Measurements from ENCODE around the gene CLRN3.

The CLRN3 gene

GRCh38 chr10:127872871-127873600 is 19.7 kb downstream of the CLRN3 start:
- Histone ChIP-seq H3K9me3 (replicated peaks in 1 of 11) (peaks cover 10 to 19% (median 16%) of the 10 kb centered on the region in 11 experiments; a peak in 21 of 22 replicates), H3K4me1 (peaks cover 33 to 52% (median 37%) of the 10 kb centered on the region in 10 experiments), H3K4me3 (no peak overlapping the region), H3K9ac (peak overlapping the region in 2 of 11 experiments; percentile 25 to 42; a peak in 2 of 22 replicates), H4K20me1 (no peaks in the 10 kb centered on the region), H3K4me2 (peak overlapping the region; percentile 64 to 88 (median 76); a peak in 21 of 22 replicates), H3K27me3 (no peaks in the 10 kb centered on the region), H3K27ac (peak overlapping the region in 3 of 11 experiments; percentile 13 to 67 (median 57); a peak in 4 of 22 replicates), H3K36me3 (no peaks in the 10 kb centered on the region)
- TF ChIP-seq Cebpa-rat (IDR thresholded peaks at IDR 0.05): no peak

GRCh38 chr10:127872011-127872761 is 20.6 kb downstream of the CLRN3 start:
- Histone ChIP-seq H3K9me3 (replicated peaks in 1 of 11) (peaks cover 10 to 22% (median 16%) of the 10 kb centered on the region in 11 experiments; a peak in 21 of 22 replicates), H3K27ac (peak overlapping the region in 7 of 11 experiments; percentile 13 to 67 (median 48); a peak in 10 of 22 replicates), H3K9ac (peak overlapping the region in 5 of 11 experiments; percentile 13 to 55 (median 25); a peak in 6 of 22 replicates), H3K4me1 (peaks cover 33 to 44% (median 36%) of the 10 kb centered on the region in 10 experiments), H4K20me1 (no peaks in the 10 kb centered on the region), H3K4me2 (peak overlapping the region; percentile 64 to 88 (median 76)), H3K4me3 (no peak overlapping the region; a peak in 1 of 20 replicates), H3K36me3 (no peaks in the 10 kb centered on the region), H3K27me3 (no peaks in the 10 kb centered on the region)
- TF ChIP-seq Cebpa-rat (IDR thresholded peaks at IDR 0.05): no peak

GRCh38 chr10:127871631-127872010 is 21.1 kb downstream of the CLRN3 start:
- no peaks in the 10 kb centered on the region for H3K36me3 ChIP-seq
- H3K4me1 ChIP-seq: peaks cover 33 to 40% (median 36%) of the 10 kb centered on the region in 10 experiments
- H3K9me3 ChIP-seq (replicated peaks in 1 of 11): peaks cover 10 to 22% (median 16%) of the 10 kb centered on the region in 11 experiments; a peak in 21 of 22 replicates
- TF ChIP-seq Cebpa-rat (IDR thresholded peaks at IDR 0.05): no peak
- no peaks in the 10 kb centered on the region for H4K20me1 ChIP-seq
- H3K4me2 ChIP-seq: peak overlapping the region; percentile 64 to 88 (median 76)
- H3K27ac ChIP-seq: peak overlapping the region in 5 of 11 experiments; percentile 39 to 67 (median 55); a peak in 7 of 22 replicates
- H3K9ac ChIP-seq: peak overlapping the region in 3 of 11 experiments; percentile 25 to 55 (median 42); a peak in 2 of 22 replicates
- no peak overlapping the region for H3K4me3 ChIP-seq
- H3K27me3 ChIP-seq: no peaks in the 10 kb centered on the region

GRCh38 chr10:127869329-127869728 is 23.4 kb downstream of the CLRN3 start:
- Histone ChIP-seq H3K4me1 (peaks cover 32 to 37% (median 34%) of the 10 kb centered on the region in 10 experiments), H4K20me1 (no peaks in the 10 kb centered on the region), H3K36me3 (no peaks in the 10 kb centered on the region), H3K9ac (no peak overlapping the region), H3K27ac (no peak overlapping the region), H3K27me3 (no peaks in the 10 kb centered on the region), H3K4me2 (no peak overlapping the region), H3K9me3 (replicated peaks in 1 of 11) (peaks cover 18 to 32% (median 24%) of the 10 kb centered on the region in 11 experiments), H3K4me3 (no peak overlapping the region)
- TF ChIP-seq Cebpa-rat (IDR thresholded peaks at IDR 0.05): no peak

- H3K9me3 ChIP-seq (replicated peaks in 1 of 11): peaks cover 34 to 47% (median 39%) of the 10 kb centered on the region in 11 experiments
- H3K4me2 ChIP-seq: no peak overlapping the region
- no peak overlapping the region for H3K4me3 ChIP-seq
- H3K4me1 ChIP-seq: peaks cover 16 to 23% (median 20%) of the 10 kb centered on the region in 10 experiments
- no peaks in the 10 kb centered on the region for H3K27me3 ChIP-seq
- no peak for TF ChIP-seq Cebpa-rat (IDR thresholded peaks at IDR 0.05)
- H3K27ac ChIP-seq: no peak overlapping the region
- no peak overlapping the region for H3K9ac ChIP-seq
- H4K20me1 ChIP-seq: no peaks in the 10 kb centered on the region
- H3K36me3 ChIP-seq: peaks cover 0 to 7% (median 0%) of the 10 kb centered on the region in 11 experiments; a peak in 3 of 22 replicates
Measured at GRCh38 chr10:127867805-127868204, 24.9 kb downstream of the CLRN3 start.

GRCh38 chr10:127866276-127867013 is 26.3 kb downstream of the CLRN3 start:
- H3K4me3 ChIP-seq: no peak overlapping the region
- peaks cover 3 to 10% (median 6%) of the 10 kb centered on the region in 10 experiments; a peak in 19 of 20 replicates for H3K4me1 ChIP-seq
- H3K4me2 ChIP-seq: no peak overlapping the region
- no peak overlapping the region for H3K27ac ChIP-seq
- no peaks in the 10 kb centered on the region for H3K27me3 ChIP-seq
- TF ChIP-seq Cebpa-rat (IDR thresholded peaks at IDR 0.05): no peak
- no peaks in the 10 kb centered on the region for H4K20me1 ChIP-seq
- peaks cover 0 to 9% (median 0%) of the 10 kb centered on the region in 11 experiments; a peak in 3 of 22 replicates for H3K36me3 ChIP-seq
- H3K9ac ChIP-seq: no peak overlapping the region
- peaks cover 39 to 57% (median 46%) of the 10 kb centered on the region in 11 experiments for H3K9me3 ChIP-seq (replicated peaks in 1 of 11)

- H3K4me3 ChIP-seq: no peak overlapping the region
- no peak for TF ChIP-seq Cebpa-rat (IDR thresholded peaks at IDR 0.05)
Measured at GRCh38 chr10:127863231-127863825, 29.4 kb downstream of the CLRN3 start.

GRCh38 chr10:127860592-127860991 is 32.1 kb downstream of the CLRN3 start:
- Histone ChIP-seq H3K9ac (no peak overlapping the region), H3K4me3 (no peak overlapping the region), H3K4me1 (peaks cover under 1 to 8% (median 5%) of the 10 kb centered on the region in 10 experiments; a peak in 16 of 20 replicates), H4K20me1 (no peaks in the 10 kb centered on the region), H3K9me3 (replicated peaks in 1 of 11) (peaks cover 24 to 42% (median 33%) of the 10 kb centered on the region in 11 experiments), H3K36me3 (peaks cover 0 to 9% (median 0%) of the 10 kb centered on the region in 11 experiments; a peak in 3 of 22 replicates), H3K27ac (no peak overlapping the region), H3K27me3 (no peaks in the 10 kb centered on the region), H3K4me2 (no peak overlapping the region)
- TF ChIP-seq Cebpa-rat (IDR thresholded peaks at IDR 0.05): no peak

More at GRCh38 chr10:127863231-127863825, 29.4 kb downstream of the CLRN3 start:
- Histone ChIP-seq H3K4me1 (no peaks in the 10 kb centered on the region), H3K9me3 (replicated peaks in 1 of 11) (peaks cover 24 to 42% (median 33%) of the 10 kb centered on the region in 11 experiments), H3K36me3 (peaks cover 0 to 9% (median 0%) of the 10 kb centered on the region in 11 experiments; a peak in 3 of 22 replicates), H3K9ac (no peak overlapping the region), H3K27ac (peak overlapping the region in 5 of 11 experiments; percentile 5 to 48 (median 21); a peak in 6 of 22 replicates), H3K4me2 (no peak overlapping the region), H3K27me3 (no peaks in the 10 kb centered on the region), H4K20me1 (no peaks in the 10 kb centered on the region)

Measured in BLaER1 treated with 17β-estradiol and CSF1 and Interleukin-3, amounts not matched to agents 10 nM and 100 nM (cell line).